ENCODE data around the gene PPP1R14B. TPM values are rescaled to one million over a fixed set of nuclear protein-coding genes. Genes with fewer than 3 reads are reported as not detected.

Gene PPP1R14B
- total RNA-seq, 1 donor from 2014 or later, result 82.5 TPM

DNA sequence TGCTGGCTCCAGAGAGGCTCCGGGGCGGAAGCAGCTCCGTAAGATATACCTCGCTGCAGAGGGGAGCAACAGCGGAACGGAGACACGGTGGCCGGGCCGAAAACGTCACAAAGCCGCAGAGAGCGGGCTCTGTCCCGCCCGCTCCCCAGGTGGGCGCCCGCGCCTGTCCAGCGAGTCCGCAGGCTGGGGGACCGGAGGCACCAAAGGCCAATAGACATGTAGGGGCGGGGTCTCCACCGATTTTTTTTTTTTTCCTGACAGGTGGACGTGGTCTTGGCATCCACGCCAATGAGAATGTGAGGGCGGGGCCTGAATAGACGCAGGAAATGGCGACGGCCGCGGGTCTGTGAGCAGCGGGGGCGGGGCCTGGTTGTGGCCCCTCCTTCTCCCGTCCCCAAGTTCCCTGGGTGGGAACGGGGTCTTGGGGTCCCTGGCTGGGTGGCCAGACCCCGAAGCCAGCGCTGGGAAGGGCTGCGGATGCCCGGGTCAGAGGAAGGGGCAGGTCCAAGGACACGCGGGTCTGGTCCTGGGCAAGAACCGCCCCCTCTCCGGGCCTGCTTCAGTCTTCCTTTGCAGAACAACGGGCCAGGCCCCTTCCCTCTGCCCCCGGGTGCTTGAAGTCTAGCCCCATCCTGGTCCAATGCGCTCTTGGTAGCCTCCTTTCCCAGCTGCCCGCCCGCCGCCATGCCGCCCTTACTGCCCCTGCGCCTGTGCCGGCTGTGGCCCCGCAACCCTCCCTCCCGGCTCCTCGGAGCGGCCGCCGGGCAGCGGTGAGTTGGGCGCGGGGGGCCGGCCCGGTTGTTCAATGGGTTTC is 16.4 kb downstream of the PPP1R14B start, which contains the start of gene DNAJC4:
Gene DNAJC4 (plus strand): TSS at position 378 of the 814 bp plus-strand sequence. CDS start 307 bp downstream, at position 685.
- DNase-seq, result peak; percentile 98

DNA sequence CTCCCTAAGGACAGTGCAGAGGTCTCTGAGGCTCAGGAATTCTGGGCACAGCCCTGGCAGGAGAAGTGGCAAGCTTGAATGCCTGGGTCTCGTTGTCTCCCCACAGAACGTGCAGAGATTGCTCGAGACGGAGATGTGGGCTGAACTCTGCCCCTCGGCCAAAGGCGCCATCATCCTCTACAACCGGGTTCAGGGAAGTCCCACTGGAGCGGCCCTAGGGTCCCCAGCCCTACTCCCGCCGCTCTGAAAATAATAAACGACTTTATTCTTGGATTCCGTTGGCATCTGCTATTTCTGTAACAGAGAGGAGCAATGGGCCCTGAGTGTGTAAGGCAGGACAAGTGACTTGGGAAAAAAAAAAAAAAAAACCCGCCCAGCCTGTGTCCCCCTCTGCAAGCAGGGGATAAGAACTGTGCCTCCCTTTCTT is 17.0 kb downstream of the PPP1R14B start:
- DNase-seq, result no peak

DNA sequence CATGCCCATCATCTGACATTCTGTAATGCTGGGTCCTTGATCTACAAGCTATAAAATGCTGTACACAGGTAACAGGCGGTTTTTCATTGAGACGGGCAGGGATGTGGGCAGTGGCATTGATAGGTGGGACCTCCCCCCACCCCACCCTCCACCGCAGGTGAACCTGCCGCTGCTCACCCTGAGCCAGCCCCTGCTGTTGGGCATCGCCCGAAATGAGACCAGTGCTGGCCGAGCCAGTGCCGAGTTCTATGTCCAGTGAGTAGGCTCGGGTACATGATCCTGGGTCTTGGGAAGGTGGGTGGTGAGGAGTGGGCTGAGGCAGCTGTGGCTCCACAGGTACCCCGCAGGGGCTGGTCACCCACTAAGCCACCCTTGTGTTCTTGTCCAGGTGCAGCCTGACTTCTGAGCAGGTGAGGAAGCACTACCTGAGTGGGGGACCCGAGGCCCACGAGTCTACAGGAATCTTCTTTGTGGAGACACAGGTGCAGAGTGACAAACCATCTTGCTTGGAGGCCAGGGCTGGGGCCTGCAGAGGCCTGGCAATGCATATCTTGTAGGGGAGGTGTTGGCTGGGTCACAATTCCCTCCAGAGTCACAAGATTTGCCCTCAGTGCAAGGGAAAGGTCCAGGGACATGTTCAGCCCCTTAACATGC is 17.5 kb downstream of the PPP1R14B start:
- DNase-seq, result no peak

DNA sequence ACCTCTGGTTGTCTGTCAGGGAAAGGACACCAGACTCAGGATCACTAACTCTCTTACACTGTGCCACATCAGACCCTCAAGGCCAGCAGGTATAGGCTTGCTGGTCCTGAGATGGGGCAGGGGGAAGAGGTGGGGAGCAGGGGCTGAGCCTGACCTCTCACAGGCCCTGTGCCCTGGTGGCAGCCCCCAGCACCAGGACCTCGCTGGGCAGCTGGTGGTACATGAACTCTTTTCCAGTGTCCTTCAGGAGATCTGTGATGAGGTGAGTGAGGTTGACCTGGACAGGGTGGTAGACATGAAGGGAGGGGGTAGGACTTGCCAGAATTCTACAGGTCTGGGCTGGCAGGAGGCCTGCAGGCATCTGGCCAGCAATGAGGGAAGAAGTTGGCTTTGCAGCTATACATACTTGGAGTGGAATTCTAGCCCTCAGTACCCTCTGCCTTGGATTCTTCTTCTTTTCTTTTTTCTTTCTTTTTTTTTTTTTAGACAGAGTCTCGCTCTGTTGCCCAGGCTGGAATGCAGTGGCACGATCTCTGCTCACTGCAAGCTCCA is 19.3 kb downstream of the PPP1R14B start:
- DNase-seq, result no peak

DNA sequence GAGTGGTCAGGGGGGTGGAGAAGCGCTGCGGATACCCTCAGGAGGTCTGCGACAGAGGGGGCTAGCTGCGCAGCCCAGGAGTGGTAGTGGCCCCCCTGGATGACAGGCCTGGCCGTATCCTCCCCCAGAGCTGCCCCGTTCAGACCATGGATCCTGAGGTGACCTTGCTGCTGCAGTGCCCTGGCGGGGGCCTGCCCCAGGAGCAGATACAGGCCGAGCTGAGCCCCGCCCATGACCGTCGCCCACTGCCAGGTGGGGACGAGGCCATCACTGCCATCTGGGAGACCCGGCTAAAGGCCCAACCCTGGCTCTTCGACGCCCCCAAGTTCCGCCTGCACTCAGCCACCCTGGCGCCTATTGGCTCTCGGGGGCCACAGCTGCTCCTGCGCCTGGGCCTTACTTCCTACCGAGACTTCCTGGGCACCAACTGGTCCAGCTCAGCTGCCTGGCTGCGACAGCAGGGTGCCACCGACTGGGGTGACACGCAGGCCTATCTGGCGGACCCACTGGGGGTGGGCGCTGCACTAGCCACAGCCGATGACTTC is 20.2 kb downstream of the PPP1R14B start:
- DNase-seq, result peak; percentile 64

DNA sequence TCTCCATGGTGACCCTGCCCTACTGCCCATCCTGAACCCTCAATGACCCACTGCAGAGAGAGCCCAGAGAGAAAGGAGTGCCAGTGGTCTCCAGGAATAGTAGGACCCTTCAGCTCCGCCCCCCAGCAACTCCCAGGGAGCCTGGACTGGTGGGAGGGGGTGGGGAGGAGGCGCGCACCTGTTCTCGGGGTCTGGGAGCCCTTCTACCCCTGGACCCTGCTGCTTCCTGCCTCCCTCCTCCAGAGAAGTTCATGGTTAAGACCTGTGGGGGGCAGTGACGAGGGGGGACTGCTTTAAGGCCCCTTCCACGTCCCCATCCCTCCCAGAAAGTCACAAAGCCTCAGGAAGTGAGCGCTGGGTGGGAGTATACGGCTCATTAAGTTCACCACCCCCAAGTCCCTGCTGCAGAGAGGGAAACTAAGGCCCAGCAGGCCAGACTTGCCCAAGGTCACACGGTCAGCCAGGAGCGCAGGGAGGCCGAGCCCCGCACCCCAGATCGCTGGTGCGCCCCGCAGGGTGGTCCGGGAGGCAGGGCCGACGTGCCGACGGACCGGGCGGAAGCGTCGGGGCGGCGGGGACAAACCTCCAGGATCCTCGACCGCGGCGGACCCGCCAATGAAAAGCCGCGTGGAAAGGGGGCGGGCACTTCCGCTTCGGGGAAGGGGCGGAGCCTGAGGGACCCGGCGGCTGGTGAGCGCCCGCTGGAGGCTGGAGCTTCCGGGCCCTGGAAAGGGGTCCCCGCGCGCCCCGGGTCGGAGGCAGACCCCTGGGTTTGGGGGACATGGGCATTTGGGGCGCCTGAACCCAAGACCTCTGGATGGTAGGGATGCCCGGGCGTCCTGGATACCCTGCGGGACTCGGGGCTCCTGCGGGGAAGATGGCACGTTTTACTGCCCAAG is 20.9 kb downstream of the PPP1R14B start, which contains the start of the genes NUDT22 and TRPT1:
Gene NUDT22 (plus strand): TSS at position 667 of the 899 bp plus-strand sequence. CDS start 379 bp downstream, outside the sequence.
Gene TRPT1 (minus strand): TSS at position 579 of the 899 bp plus-strand sequence. CDS start 326 bp downstream, at position 253.
- peak; percentile 94 for DNase-seq

DNA sequence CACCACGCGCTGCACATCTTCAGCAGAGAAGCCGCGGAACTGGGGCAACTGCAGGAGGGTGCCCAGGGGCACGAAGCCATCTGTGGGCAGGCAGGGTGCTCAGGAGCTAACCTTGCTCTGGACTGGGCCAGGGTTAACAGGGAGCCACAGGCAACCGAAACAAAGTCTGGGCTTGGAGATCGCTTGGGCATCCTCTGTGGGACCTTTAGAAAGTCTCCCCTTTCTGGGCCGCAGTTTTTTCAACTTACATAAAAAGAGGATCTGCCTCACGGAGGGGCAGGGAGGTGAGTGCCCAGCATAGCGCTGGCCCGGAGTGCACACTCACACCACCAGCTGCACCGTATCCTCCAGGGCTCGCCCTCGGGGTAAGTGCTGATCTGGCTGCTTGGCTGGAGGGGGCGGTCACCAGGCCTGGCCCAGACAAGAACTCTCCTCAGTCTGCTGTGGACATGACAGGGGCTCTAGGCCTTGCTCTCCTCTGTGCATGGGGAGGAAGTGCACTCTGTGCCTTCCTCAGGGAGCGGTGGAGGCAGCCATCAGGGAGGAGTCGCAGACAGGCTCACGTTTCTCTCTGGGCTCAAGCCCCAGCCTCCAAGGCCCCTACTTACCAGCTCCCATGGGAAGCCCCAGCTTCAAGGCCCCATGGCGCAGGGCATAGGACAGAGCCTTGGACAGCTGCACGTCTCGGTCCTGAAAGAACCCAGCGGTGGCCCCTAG is 21.7 kb downstream of the PPP1R14B start:
- DNase-seq, result no peak

DNA sequence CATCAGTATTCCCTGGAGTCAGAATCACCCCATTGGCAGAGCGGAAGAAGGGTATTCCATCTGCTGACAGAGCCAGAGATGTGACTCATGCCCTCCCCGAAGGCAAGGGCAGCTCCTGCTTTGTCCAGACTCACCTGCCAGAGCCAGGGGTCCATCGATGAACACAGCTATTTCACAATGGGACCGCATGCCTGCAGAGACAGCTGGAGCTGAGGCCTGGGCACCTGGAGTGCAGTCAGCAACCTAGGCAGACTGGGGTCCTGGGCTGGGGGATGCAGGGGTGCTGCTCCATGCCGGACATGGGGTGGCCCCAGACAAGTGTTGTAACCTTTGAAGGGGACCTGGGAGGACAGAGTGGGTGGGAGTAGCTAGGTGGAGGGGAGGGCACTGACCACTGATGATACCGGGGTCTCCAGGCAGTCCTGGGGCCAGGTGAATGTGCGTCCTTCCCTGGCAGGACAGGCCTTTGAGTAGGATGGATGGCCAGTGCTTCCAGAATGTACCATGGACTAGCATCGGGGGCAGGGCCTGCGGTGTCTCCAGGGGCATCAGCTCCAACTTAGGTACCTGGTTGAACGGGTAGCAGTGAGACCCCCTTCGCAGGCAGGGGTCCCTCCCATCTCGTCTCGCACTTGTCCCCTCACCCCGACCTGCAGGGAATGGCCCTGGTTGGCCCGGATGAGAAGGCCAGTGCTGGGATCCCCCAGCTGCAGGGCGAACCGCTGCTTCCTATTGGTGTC is 22.4 kb downstream of the PPP1R14B start:
- no peak for DNase-seq

DNA sequence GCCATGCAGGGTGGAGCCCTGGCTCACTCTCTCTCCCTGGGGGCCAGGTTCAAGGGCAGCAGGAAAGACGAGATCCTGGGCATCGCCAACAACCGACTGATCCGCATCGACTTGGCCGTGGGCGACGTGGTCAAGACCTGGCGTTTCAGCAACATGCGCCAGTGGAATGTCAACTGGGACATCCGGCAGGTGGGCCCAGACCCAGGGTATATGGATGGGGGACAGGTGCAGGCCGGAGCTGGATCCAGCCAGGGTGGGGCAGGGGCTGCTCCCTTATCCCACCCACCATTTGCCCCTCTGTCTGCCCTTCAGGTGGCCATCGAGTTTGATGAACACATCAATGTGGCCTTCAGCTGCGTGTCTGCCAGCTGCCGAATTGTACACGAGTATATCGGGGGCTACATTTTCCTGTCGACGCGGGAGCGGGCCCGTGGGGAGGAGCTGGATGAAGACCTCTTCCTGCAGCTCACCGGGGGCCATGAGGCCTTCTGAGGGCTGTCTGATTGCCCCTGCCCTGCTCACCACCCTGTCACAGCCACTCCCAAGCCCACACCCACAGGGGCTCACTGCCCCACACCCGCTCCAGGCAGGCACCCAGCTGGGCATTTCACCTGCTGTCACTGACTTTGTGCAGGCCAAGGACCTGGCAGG is 23.6 kb downstream of the PPP1R14B start:
- DNase-seq, result no peak

DNA sequence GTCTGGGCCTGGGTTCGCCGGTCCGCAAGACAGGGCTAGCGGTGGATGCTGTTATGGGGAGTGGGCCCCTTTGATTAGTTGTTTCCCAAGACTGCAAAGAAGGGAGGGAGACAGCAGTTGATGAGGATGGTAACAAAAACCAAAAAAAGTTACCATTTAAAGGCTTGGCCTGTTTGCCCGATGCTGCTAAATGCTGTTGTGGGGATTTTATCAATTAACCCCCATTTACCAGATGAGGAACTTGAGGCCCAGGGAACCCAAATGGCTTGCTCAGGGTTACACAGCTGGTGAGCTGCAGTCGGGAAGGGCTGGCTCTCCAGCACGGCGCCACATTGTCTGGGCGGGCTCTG is 24.1 kb downstream of the PPP1R14B start:
- no peak for DNase-seq

DNA sequence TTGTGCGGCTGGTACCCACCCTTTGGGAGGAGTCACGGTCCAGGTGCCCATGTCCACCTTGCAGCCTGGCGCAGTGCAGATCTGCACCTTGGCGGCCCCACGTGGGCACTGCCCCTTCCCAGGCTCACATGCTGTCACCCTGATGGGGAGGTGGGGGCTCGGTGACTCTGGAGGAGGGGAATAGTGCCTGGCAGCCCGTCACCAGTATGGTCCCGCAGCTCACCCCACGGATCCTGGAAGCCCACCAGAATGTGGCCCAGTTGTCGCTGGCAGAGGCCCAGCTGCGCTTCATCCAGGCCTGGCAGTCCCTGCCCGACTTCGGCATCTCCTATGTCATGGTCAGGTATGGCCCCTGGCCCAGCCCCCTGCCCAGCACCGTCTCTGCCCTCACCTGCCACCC is 25.9 kb downstream of the PPP1R14B start:
- no peak for DNase-seq

DNA sequence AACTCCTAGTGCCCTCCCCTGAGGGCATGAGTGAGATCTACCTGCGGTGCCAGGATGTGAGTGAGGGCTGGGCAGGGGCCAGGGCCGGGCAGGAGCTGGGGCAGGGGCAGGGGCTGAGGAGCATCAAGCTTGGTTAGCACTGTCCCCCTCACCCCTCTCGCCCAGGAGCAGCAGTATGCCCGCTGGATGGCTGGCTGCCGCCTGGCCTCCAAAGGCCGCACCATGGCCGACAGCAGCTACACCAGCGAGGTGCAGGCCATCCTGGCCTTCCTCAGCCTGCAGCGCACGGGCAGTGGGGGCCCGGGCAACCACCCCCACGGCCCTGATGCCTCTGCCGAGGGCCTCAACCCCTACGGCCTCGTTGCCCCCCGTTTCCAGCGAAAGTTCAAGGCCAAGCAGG is 26.5 kb downstream of the PPP1R14B start:
- DNase-seq, result no peak

DNA sequence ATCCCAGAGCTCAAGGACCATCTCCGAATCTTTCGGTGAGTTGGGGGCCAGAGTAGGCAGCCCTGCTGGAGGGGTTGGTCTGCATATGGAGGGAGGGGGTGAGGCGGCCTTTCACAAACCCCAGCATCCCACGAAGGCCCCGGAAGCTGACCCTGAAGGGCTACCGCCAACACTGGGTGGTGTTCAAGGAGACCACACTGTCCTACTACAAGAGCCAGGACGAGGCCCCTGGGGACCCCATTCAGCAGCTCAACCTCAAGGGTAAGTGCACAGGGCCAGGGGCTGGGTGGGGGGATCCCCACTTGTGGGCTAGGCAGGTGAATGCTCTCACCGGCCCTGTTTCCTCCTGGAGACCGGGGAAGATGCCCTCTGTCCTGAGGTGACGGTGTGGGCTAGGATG is 27.0 kb downstream of the PPP1R14B start:
- no peak for DNase-seq

DNA sequence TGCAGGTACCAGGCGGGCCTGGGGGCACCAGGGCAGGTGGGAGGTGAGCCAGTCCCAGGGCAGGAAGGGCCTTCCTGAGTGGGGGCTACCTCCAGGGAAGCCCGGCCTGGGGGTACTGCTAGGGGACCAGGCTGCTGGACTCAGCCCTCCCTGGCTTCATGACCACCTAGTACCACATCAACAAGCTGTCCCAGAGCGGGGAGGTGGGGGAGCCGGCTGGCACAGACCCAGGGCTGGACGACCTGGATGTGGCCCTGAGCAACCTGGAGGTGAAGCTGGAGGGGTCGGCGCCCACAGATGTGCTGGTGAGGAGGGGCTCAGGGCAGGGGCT is 27.4 kb downstream of the PPP1R14B start:
- DNase-seq, result no peak

DNA sequence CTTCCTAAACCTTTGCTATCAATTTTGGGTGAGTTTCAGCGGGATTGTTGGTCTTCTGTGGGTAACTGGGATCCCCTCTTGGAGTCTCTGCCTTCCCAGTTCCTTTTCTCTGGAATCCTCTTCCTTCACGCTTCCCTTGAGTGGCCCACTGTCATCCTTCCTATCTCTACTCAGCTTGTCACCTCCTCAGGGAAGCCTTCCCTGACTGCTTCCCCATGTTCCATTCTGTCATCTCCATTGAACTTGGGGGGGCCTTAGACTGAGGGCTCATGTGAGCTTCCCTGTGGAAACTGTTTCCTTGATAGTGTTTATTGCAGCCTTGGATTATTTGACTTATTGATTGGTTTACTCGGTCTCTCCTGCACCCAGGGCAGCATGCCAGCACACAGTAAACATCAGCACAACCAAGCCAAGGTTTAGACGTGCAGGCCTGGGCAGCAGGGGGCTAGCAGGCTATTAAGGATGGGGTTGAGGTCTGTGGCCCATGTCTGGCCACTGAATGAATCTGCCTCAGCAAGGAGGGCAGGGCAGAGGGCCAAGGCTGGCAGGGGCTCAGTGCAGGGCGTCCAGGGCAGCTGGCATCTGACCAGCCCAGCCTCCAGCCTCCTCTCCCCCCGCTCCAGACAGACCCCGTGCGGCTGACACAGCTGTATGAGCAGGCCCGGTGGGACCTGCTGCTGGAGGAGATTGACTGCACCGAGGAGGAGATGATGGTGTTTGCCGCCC is 28.0 kb downstream of the PPP1R14B start:
- DNase-seq, result no peak

DNA sequence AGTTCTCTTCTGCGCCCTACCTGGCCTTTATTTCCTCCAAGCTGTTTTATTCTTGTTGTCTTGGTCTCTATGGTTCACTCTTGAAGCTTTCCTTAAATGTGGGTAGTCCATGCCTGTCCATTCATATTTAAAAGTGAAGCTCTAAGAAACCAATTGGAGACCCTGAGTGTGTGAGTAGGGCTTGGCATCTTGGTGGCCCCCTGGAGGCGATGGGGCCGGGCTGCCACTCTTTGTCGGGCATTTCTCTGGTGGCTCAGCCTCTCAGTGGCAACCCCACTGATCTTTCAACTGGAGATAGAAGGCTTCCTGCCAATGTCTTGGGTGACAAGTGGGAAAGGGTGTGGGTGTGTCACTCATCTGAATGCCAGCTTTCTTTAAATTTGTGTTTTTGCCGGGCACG is 29.9 kb downstream of the PPP1R14B start:
- no peak for DNase-seq

DNA sequence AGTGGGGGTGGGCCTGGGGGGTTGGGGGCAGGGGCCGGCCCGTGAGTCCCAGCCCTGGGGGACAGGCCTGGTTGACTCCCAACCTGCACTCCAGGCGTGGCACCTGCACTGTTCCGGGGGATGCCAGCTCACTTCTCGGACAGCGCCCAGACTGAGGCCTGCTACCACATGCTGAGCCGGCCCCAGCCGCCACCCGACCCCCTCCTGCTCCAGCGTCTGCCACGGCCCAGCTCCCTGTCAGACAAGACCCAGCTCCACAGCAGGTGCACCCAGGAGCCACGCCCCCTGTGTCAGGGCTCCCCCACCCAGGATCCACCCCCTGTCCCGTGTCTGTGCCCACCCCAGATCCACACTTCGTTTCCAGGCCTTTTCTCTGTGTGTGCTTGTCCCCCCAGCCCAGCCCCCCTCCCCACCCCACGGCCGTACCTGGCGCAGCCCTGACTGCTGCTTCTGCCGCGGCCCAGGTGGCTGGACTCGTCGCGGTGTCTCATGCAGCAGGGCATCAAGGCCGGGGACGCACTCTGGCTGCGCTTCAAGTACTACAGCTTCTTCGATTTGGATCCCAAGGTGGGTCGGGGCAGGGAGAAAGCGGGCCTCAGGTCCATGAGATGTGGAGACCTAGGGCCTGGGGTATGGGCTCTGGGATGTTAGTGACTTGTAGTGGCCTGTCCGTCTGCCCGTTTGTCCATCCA is 35.4 kb downstream of the PPP1R14B start:
- DNase-seq, result no peak

DNA sequence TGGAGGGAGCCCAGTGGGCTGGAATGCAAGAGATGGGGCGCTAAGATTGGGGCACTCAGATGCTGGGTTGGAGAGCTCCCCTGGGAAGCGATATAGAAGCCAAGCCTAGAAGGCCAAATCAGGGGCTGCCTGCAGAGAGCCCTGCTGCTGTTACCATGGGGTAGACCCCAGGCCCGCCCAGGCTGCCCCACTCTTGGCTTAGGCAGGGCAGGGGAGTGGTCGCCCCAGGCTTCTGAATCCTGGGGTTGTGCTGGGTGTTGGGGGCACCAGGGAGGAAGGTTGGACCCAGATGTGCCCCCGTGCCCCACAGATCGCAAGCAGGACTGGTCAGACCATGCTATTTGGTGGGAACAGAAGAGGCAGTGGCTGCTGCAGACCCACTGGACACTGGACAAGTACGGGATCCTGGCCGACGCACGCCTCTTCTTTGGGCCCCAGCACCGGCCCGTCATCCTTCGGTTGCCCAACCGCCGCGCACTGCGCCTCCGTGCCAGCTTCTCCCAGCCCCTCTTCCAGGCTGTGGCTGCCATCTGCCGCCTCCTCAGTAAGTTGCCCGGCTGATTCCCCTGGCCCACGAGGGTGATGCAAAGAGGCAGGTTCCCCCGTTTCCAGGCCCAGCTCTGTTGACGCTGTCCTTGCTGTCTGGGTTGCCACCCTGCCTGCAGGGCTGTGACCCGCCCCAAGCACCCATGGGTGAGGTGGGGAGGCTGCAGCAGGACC is 36.3 kb downstream of the PPP1R14B start:
- DNase-seq, result no peak
